GM10248 (cell line): ENCODE data around the gene PAXX.

Experiments used
- CTCF ChIA-PET: fragments of 300-600 bp; sonication (Branson Sonifier 250); formaldehyde crosslinking; extraction: SDS; loops from one replicate; lab custom pipeline; 2021; ENCODE audit warnings: antibody characterized with exemption; lab: Yijun Ruan, JAX
- POLR2A ChIA-PET: fragments of 350-650 bp; sonication (Branson Sonifier 250); formaldehyde crosslinking; extraction: SDS; loops from one replicate; lab custom pipeline; 2020; ENCODE audit warnings: antibody characterized with exemption; lab: Yijun Ruan, JAX
- DNase-seq: peaks from one replicate; pipeline ENCODE4 v3.0.0; 2012; ENCODE audit errors: extremely low spot score
- TF ChIP-seq, protein P1 (sequence below): IDR thresholded peaks from 2 replicates; pipeline ENCODE4 v1.5.1; 2012; ENCODE audit warnings: mild to moderate bottlenecking, low read depth; ENCODE audit errors: extremely low read depth, missing control alignments, control extremely low read depth

The PAXX gene

DNA sequence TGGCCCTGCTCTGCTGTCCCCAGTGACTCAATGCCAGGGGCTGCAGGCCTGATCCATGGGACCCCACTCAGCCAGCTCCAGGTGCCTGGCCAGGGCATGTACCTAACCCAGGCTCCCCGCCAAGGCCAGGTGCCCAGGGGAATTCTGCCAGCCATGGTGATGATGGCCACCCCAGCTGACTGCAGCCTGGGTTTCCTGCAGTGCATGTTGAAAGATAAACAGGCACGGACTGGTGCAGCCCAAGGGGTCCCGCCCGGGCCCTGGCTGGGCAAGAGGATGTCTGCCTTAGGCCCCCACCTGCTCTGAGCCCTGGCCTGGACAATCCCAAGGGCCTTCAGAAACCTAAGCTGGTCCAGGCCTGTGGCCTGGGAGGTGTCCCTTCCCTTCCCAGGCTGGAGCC lies 34.6 kb downstream of the PAXX start:
- DNase-seq, result no peak
- TF ChIP-seq, protein P1, sequence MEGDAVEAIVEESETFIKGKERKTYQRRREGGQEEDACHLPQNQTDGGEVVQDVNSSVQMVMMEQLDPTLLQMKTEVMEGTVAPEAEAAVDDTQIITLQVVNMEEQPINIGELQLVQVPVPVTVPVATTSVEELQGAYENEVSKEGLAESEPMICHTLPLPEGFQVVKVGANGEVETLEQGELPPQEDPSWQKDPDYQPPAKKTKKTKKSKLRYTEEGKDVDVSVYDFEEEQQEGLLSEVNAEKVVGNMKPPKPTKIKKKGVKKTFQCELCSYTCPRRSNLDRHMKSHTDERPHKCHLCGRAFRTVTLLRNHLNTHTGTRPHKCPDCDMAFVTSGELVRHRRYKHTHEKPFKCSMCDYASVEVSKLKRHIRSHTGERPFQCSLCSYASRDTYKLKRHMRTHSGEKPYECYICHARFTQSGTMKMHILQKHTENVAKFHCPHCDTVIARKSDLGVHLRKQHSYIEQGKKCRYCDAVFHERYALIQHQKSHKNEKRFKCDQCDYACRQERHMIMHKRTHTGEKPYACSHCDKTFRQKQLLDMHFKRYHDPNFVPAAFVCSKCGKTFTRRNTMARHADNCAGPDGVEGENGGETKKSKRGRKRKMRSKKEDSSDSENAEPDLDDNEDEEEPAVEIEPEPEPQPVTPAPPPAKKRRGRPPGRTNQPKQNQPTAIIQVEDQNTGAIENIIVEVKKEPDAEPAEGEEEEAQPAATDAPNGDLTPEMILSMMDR, result no peak
- ChIA-PET POLR2A (interaction anchor here (0.6 kb wide), 1 partner anchor 58 kb away, joined by 3 read pairs; no protein-coding TSS in a partner anchor), CTCF (interaction anchor here (1.0 to 4.7 kb wide), 8 partner anchors 9 to 260 kb away, joined by 3 to 38 read pairs (median 5); partner anchors contain the start of gene NPDC1)

DNA sequence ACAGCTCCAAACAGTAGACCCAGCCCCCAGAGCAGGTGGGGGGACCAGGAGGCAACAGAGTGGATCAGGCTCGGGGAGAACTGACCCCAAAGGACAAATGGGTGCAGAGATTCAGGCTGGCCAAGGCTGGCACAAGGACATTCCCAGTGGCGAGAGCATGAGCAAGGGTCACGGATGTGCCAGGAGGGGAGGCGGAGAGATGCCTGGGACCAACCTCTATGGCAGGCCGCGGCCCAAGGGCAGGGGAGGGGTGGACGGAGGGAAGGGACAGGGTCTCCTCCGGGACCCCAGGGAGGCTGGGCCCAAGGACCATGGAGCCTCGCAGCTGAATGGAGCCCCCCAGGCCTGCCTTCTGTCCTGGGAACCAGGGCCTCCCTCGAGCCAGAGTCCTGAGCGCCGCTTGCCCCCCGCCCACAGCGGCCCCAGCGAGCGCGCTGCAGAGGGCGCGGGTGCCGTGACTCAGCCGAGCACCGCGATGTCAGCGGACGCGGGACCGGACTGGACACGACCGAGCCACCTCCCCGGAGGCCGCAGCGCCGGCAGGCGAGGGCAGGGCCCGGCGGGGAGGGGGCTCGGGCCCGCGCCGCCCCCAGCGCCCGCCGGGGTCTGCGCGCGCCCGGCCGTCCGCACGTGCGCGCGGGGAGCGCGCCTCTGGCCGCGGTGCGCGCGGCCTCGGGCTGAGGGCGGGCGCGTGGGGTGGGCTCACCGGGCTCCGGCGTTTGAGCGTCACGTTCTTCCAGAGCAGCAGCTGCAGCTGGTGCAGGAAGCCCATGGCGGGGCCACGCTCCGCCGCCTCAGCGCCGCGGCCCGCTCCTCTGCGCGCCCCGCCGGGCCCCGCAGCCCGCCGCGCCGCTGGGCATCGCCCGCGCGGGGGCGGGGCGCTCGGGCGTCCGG lies 35.4 kb downstream of the PAXX start, which contains the start of gene ABCA2:
TSS of gene ABCA2 (minus strand) at position 869 of the 894 bp plus-strand sequence. CDS start at position 772, 97 bp downstream.
- CTCF ChIA-PET, result interaction anchor here (0.8 to 9.4 kb wide), 14 partner anchors 8 to 261 kb away, joined by 3 to 202 read pairs (median 17); partner anchors contain the start of genes AJM1, NPDC1, PAXX and SAPCD2
- POLR2A ChIA-PET, result no interaction called here
- DNase-seq, result no peak
- TF ChIP-seq, protein P1, result no peak

DNA sequence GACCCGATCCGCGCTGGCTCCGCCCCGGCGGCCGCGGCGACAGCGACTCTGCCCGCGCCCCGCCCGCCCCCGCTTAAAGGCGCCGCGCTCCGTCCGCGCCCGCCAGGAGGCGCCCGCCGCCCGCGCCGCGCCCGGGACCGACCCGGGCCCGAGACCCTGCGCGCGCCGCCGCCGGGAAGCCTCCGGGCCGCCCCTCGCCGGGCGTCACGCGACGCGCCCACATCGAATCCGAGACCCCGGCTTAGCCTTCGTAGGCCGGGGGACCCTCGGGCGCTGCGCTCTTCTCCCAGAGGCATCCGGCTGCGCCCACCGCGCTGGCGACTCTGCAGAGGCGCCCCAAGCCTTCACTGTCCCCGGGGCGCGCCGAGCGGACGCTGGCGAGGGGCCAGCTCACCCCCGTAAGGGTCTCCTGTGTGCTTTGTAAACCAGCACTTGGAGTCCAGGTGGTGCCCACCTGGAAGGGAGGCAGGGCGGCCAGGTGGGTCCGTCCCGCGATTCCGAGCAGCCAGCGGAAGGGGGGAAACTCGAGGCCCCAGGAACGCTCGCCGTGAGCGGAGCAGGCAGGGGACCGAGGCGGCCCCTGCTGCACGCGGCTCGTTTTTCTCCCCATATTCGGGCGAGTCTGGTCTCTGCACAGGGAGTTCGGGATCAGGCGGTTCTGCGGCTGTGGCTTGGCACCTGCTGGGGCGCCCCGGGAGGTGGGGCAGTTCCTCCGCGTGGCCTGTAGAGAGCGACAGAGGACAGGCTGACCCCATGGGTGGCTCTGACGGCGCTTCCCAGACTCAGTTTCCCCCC lies 36.2 kb downstream of the PAXX start:
- ChIA-PET CTCF (interaction anchor here (0.8 to 9.4 kb wide), 60 partner anchors 9 to 322 kb away, joined by 3 to 202 read pairs (median 6); partner anchors contain the start of genes AJM1, CLIC3, MAN1B1 and NPDC1), POLR2A (no interaction called here)
- TF ChIP-seq, protein P1, result peak; percentile 78
- peak; percentile 83 for DNase-seq

DNA sequence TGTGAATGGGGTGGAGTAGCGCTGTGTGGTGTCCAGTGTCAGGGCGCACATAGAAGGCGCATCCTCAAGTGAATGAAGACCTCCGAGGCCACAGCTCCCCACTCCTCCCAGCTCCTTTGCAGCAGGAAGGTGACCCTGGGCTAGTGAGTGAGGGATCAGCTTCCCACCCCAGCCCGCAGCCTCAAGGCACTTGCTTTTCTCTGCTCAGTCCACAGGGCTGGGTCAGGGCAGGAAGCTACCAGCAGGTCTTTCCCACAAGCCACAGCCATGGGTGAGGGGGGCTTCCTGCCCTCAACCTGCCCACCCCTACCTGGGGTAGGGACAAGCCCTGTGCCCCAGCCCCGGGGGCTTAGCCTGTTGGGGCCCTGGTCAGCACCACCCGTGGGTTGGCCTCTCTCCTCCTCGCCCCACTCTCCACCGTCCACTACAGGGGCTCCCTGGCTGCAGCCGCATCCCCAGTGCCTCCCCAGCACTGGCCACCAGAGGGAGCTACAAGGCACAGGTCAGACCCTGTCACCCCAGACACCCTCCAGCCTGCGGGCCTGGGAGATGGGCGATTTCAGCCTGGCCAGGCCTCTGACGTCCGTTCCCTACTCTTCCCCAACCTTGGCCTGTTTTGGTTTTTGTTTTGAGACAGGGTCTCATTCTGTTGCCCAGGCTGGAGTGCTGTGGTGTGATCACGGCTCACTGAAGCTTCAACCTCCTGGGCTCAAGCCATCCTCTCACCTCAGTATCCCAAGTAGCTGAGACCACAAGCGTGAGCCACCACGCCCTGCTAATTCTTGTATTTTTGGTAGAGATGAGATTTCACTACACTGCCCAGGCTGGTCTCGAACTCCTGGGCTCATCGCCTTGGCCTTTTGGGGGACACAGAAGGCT lies 37.1 kb downstream of the PAXX start:
- peak; percentile 83 for DNase-seq
- CTCF ChIA-PET, result interaction anchor here (0.6 to 9.4 kb wide), 71 partner anchors 9 to 939 kb away, joined by 3 to 202 read pairs (median 6); partner anchors contain the start of genes AJM1, CLIC3, MAN1B1 and NPDC1
- POLR2A ChIA-PET, result no interaction called here
- TF ChIP-seq, protein P1, result peak; percentile 98

DNA sequence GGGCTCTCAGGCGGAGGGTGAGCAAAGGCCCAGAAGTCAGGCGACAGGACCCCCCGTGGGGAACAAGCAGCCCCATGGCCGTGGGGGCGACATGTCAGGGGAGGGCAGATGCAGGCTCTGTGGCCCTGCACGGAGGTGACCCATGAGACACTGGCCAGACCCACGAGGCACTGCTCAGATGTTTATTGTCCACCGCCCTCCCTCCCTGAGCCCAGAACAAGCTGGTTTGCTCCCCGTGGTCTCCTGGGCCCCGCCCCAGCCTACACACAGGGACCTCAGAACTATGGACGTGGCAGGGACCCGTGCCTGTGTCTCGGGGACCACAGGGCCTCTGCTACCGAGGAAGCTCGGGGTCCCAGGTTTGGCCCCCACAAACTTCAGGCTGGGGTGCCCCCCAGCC lies 37.8 kb downstream of the PAXX start:
- CTCF ChIA-PET, result interaction anchor here (0.6 to 9.4 kb wide), 64 partner anchors 9 to 939 kb away, joined by 3 to 202 read pairs (median 6); partner anchors contain the start of genes AJM1, CLIC3, MAN1B1 and NPDC1
- POLR2A ChIA-PET, result no interaction called here
- TF ChIP-seq, protein P1, result no peak
- DNase-seq, result no peak
